GM10248 (cell line): ENCODE results near the gene RNF225.

Experiments
- CTCF ChIA-PET: fragments of 300-600 bp; sonication (Branson Sonifier 250); formaldehyde crosslinking; extraction: SDS; loops from one replicate; lab custom pipeline; 2021; ENCODE audit warnings: antibody characterized with exemption; lab: Yijun Ruan, JAX
- POLR2A ChIA-PET: fragments of 350-650 bp; sonication (Branson Sonifier 250); formaldehyde crosslinking; extraction: SDS; loops from one replicate; lab custom pipeline; 2020; ENCODE audit warnings: antibody characterized with exemption; lab: Yijun Ruan, JAX
- DNase-seq: peaks from one replicate; pipeline ENCODE4 v3.0.0; 2012; ENCODE audit errors: extremely low spot score
- TF ChIP-seq, protein P1 (sequence below): IDR thresholded peaks from 2 replicates; pipeline ENCODE4 v1.5.1; 2012; ENCODE audit warnings: mild to moderate bottlenecking, low read depth; ENCODE audit errors: extremely low read depth, missing control alignments, control extremely low read depth

RNF225 gene

GRCh38 chr19:58396691-58397532 is 1.5 kb downstream of the RNF225 start:
- POLR2A ChIA-PET, result no interaction called here
- CTCF ChIA-PET, result no interaction called here
- DNase-seq, result no peak
- TF ChIP-seq, protein P1, sequence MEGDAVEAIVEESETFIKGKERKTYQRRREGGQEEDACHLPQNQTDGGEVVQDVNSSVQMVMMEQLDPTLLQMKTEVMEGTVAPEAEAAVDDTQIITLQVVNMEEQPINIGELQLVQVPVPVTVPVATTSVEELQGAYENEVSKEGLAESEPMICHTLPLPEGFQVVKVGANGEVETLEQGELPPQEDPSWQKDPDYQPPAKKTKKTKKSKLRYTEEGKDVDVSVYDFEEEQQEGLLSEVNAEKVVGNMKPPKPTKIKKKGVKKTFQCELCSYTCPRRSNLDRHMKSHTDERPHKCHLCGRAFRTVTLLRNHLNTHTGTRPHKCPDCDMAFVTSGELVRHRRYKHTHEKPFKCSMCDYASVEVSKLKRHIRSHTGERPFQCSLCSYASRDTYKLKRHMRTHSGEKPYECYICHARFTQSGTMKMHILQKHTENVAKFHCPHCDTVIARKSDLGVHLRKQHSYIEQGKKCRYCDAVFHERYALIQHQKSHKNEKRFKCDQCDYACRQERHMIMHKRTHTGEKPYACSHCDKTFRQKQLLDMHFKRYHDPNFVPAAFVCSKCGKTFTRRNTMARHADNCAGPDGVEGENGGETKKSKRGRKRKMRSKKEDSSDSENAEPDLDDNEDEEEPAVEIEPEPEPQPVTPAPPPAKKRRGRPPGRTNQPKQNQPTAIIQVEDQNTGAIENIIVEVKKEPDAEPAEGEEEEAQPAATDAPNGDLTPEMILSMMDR, result no peak

DNA sequence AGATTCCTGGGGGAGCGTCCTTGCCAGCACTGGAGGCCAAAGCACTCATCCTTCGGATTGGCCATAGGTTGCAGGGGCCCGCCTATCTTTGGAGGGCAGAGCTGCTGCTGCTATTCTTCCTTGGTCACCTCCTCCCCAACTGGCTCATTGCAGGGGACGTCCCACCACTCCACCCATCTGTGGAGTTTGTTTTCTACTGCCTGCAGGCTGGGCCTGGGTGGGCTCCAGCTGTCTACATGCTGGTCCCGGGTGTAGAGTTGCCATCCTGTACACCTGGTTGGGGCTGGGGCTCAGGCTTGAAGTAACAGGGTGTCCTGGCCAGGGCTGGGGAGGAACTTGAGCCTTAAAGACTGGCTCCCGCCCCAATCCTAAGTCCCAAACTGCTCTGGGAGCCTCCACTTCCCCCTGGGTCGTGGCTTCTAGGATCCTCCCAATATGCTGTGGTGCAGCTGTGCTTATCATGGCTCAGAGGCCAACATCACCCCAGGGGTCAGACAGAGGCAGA is 2.1 kb downstream of the RNF225 start:
- TF ChIP-seq, protein P1, result no peak
- ChIA-PET CTCF (no interaction called here), POLR2A (no interaction called here)
- DNase-seq, result no peak

GRCh38 chr19:58398087-58398486 is 2.6 kb downstream of the RNF225 start:
- CTCF ChIA-PET, result no interaction called here
- POLR2A ChIA-PET, result no interaction called here
- TF ChIP-seq, protein P1, result no peak
- no peak for DNase-seq

DNA sequence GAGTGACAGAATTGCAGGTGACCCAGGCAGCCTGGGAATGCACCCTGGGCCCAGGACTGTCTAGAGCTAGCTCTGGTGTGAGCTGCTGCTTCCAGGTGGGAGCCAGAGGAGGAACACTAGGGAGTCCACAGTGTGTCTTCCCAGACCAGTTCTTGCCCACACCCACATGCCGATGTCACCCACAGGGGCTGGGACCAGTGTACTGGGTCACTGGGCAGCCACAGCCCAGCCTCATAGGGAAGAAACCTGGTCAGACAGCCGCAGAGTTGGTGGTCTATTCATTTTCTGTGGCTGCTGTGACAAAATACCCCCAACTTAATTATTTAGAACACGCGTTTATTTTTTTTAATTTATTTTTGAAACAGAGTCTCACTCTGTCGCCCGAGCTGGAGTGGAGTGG is 3.1 kb downstream of the RNF225 start:
- CTCF ChIA-PET, result no interaction called here
- TF ChIP-seq, protein P1, result no peak
- no peak for DNase-seq
- POLR2A ChIA-PET, result no interaction called here

DNA sequence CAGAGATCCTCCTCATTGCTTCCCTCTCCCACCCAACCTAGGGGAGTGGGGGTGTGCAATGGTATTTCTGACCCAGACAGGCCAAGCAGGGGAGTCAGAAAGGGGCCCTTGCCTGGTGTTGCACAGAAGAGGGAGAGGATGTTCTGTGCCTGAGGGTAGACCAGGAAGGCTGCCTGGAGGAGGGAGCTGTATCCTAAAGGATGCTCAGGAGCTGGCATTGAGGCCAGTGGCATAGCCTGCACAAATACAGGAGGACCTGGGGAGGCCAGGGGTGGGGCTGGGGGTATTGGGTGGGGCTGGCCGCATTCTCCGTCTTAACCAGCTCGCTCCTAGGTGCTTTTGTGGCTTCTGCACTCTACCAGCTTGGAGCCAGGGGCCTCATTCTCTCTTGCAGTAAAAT is 4.4 kb downstream of the RNF225 start:
- ChIA-PET CTCF (no interaction called here), POLR2A (interaction anchor here (1.2 kb wide), 1 partner anchor 12 kb away, joined by 5 read pairs; no protein-coding TSS in a partner anchor)
- no peak for DNase-seq
- TF ChIP-seq, protein P1, result no peak

GRCh38 chr19:58400316-58400915 is 5.0 kb downstream of the RNF225 start:
- no peak for DNase-seq
- CTCF ChIA-PET, result no interaction called here
- TF ChIP-seq, protein P1, result no peak
- POLR2A ChIA-PET, result interaction anchor here (1.2 kb wide), 1 partner anchor 12 kb away, joined by 5 read pairs; no protein-coding TSS in a partner anchor
